CD14-positive monocyte (primary cell): ENCODE data around the gene SLC16A12. TPM values are rescaled to one million over a fixed set of nuclear protein-coding genes. Genes with fewer than 3 reads are reported as not detected.
"Not testable (repeated sequence)": the region's sequence is repeated elsewhere in the genome, so short reads cannot be mapped to it uniquely, and the experiment has no call there.

Source experiments
- DNase-seq, 3 donors: peaks; one replicate each; pipeline ENCODE4 v3.0.0-alpha.2; 2011 to 2022
- H2AFZ ChIP-seq: 2 replicates; pipeline ENCODE4 v1.6.0; 2012; ENCODE audit warnings: mild to moderate bottlenecking, low read depth, low read length, inconsistent platforms; ENCODE audit not compliant: insufficient read depth, poor library complexity, severe bottlenecking
- H3K27ac ChIP-seq, 2 donors: 1 replicate in 1 of 2; 2 replicates in 1 of 2; pipeline ENCODE4 v1.5.1; 2012 to 2013; ENCODE audit warnings: low read length in 2 of 2, control low read depth in 1 of 2, inconsistent platforms in 1 of 2, low read depth in 1 of 2, mild to moderate bottlenecking in 1 of 2
- H3K27me3 ChIP-seq, 2 donors: one replicate each; pipeline versions ENCODE4 v1.6.0 to v1.6.1; 2011 to 2013; ENCODE audit warnings: low read length in 2 of 2; ENCODE audit not compliant: control insufficient read depth in 2 of 2, insufficient read depth in 2 of 2
- H3K36me3 ChIP-seq, 2 donors: replicated peaks in 1 of 2; 1 replicate in 1 of 2; 2 replicates in 1 of 2; pipeline versions ENCODE4 v1.5.1 to v1.6.1; 2012 to 2013; ENCODE audit warnings: low read length in 2 of 2, control low read depth in 1 of 2, inconsistent platforms in 1 of 2, mild to moderate bottlenecking in 1 of 2; ENCODE audit not compliant: insufficient read depth in 2 of 2, control insufficient read depth in 1 of 2
- H3K4me1 ChIP-seq, 2 donors: 1 replicate in 1 of 2; 2 replicates in 1 of 2; pipeline versions ENCODE4 v1.5.1 to v1.6.1; 2012 to 2013; ENCODE audit warnings: low read length in 2 of 2, control low read depth in 1 of 2, inconsistent platforms in 1 of 2, mild to moderate bottlenecking in 1 of 2, moderate library complexity in 1 of 2; ENCODE audit not compliant: insufficient read depth in 2 of 2, control insufficient read depth in 1 of 2
- H3K4me2 ChIP-seq: replicated peaks from 2 replicates; pipeline ENCODE3; 2012; ENCODE audit warnings: low read length, moderate library complexity, mild to moderate bottlenecking; ENCODE audit not compliant: poor library complexity, severe bottlenecking; ENCODE audit errors: extremely low read depth
- H3K4me3 ChIP-seq, 3 experiments: fragments of 200-600 bp in 1 of 3; sonication (generic) in 1 of 3; replicated peaks in 1 of 3; 1 replicate in 2 of 3; 2 replicates in 1 of 3; pipeline ENCODE4 v1.5.1; 2011 to 2013; ENCODE audit warnings: low read length in 3 of 3, mild to moderate bottlenecking in 3 of 3, control low read depth in 2 of 3, low read depth in 2 of 3, inconsistent platforms in 1 of 3, moderate library complexity in 1 of 3
- H3K79me2 ChIP-seq: 2 replicates; pipeline ENCODE4 v1.6.0; 2012; ENCODE audit warnings: mild to moderate bottlenecking, control low read depth, inconsistent platforms, low read length, moderate library complexity; ENCODE audit not compliant: insufficient read depth
- H3K9ac ChIP-seq: 2 replicates; pipeline ENCODE4 v1.6.0; 2017; ENCODE audit warnings: low read length, mild to moderate bottlenecking; ENCODE audit not compliant: insufficient read depth, poor library complexity, severe bottlenecking
- H3K9me3 ChIP-seq, 2 donors: replicated peaks in 1 of 2; 1 replicate in 1 of 2; 2 replicates in 1 of 2; pipeline versions ENCODE4 v1.5.1 to v1.6.1; 2012 to 2013; ENCODE audit warnings: low read length in 2 of 2, control low read depth in 1 of 2; ENCODE audit not compliant: control insufficient read depth in 1 of 2, insufficient read depth in 1 of 2
- H4K20me1 ChIP-seq: 2 replicates; pipeline ENCODE4 v1.6.0; 2012; ENCODE audit warnings: mild to moderate bottlenecking, low read length, control low read depth, moderate library complexity; ENCODE audit not compliant: insufficient read depth
- H3K27ac Mint-ChIP-seq, 7 donors: one replicate each; pipeline ENCODE4 v1.8.0; 2020; ENCODE audit warnings: mild to moderate bottlenecking in 7 of 7, mixed read lengths in 7 of 7, moderate library complexity in 6 of 7, inconsistent platforms in 2 of 7
- H3K27me3 Mint-ChIP-seq, 3 donors: one replicate each; pipeline ENCODE4 v1.8.0; 2021 to 2022; ENCODE audit warnings: low read depth in 3 of 3, mild to moderate bottlenecking in 3 of 3, mixed read lengths in 3 of 3, moderate library complexity in 3 of 3, inconsistent platforms in 1 of 3
- H3K36me3 Mint-ChIP-seq, 2 donors: one replicate each; pipeline ENCODE4 v1.8.0; 2020; ENCODE audit warnings: mixed read lengths in 2 of 2, inconsistent platforms in 1 of 2, mild to moderate bottlenecking in 1 of 2
- H3K4me1 Mint-ChIP-seq: one replicate; pipeline ENCODE4 v1.8.0; 2020; ENCODE audit warnings: mild to moderate bottlenecking, mixed read lengths
- H3K4me3 Mint-ChIP-seq, 2 donors: one replicate each; pipeline ENCODE4 v1.8.0; 2020; ENCODE audit warnings: mild to moderate bottlenecking in 2 of 2, mixed read lengths in 2 of 2, moderate library complexity in 1 of 2
- H3K9me3 Mint-ChIP-seq, 7 donors: one replicate each; pipeline ENCODE4 v1.8.0; 2020 to 2022; ENCODE audit warnings: mixed read lengths in 7 of 7, mild to moderate bottlenecking in 6 of 7, moderate library complexity in 6 of 7, inconsistent platforms in 2 of 7
- CTCF ChIP-seq: fragments of 200-600 bp; IDR thresholded peaks from one replicate; pipeline ENCODE4 v1.8.0; 2022; ENCODE audit warnings: antibody characterized with exemption, mild to moderate bottlenecking
- WGBS: methylation state at CpG from one replicate; pipeline ENCODE4 v1.1.5; 2013; ENCODE audit warnings: missing lambda C conversion rate; ENCODE audit not compliant: insufficient coverage; 5-methylcytosine and 5-hydroxymethylcytosine counted together
- intact Hi-C, 2 donors: fragments of 100-400 bp; cut with micrococcal nuclease; formaldehyde crosslinking; loops; one replicate each; pipeline versions ENCODE4 v1.15.0 to v1.15.1; 2023
- polyA plus RNA-seq, 3 donors: library from polyadenylated mRNA; depleted of rRNA in 1 of 3; unstranded in 2 of 3; stranded (reverse) in 1 of 3; fragments of 300-500 nt in 2 of 3; fragments of >200 nt in 1 of 3; fragmentation: Illumina TruSeq in 2 of 3; gene quantifications; 1 replicate in 2 of 3; 2 replicates in 1 of 3; pipeline ENCODE4 v1.2.3, GENCODE V29; 2012 to 2021

SLC16A12 gene
- polyA plus RNA-seq, 3 donors: 0.04 TPM; not detected in 2

GRCh38 chr10:89406178-89406577 lies 129.2 kb downstream of the SLC16A12 start:
- peaks cover 12 to 14% of the 10 kb centered on the region in 2 donors for H3K36me3 Mint-ChIP-seq
- H3K27ac Mint-ChIP-seq, H4K20me1 ChIP-seq, H3K4me3 Mint-ChIP-seq, H2AFZ ChIP-seq, H3K4me1 Mint-ChIP-seq, H3K9ac ChIP-seq, H3K9me3 ChIP-seq, H3K4me1 ChIP-seq, H3K4me3 ChIP-seq, H3K27me3 ChIP-seq, H3K27me3 Mint-ChIP-seq, H3K9me3 Mint-ChIP-seq, H3K27ac ChIP-seq, intact Hi-C loops, H3K4me2 ChIP-seq, H3K79me2 ChIP-seq, DNase-seq: not testable (repeated sequence)
- WGBS: 100% methylated on average over 5 of the region's 9 CpGs
- H3K36me3 ChIP-seq: peaks cover 8 to 21% of the 10 kb centered on the region in 2 donors

GRCh38 chr10:89404104-89405047 lies 131.0 kb downstream of the SLC16A12 start:
- H3K4me3 Mint-ChIP-seq: no peak overlapping the region
- H3K79me2 ChIP-seq: no peaks in the 10 kb centered on the region
- peaks cover 0 to 7% (median 0%) of the 10 kb centered on the region in 7 donors for H3K9me3 Mint-ChIP-seq
- no peak overlapping the region for H3K9ac ChIP-seq
- peaks cover 4% of the 10 kb centered on the region for H4K20me1 ChIP-seq
- H3K36me3 Mint-ChIP-seq: peaks cover 14% of the 10 kb centered on the region in 2 donors
- no peak overlapping the region for H3K4me2 ChIP-seq
- intact Hi-C loops: no loop called here
- H3K9me3 ChIP-seq: peaks cover 0 to 5% of the 10 kb centered on the region in 2 donors
- peaks cover 8% of the 10 kb centered on the region for H3K4me1 Mint-ChIP-seq
- H3K36me3 ChIP-seq: peaks cover 8 to 21% of the 10 kb centered on the region in 2 donors
- H3K27me3 Mint-ChIP-seq: no peaks in the 10 kb centered on the region
- 94% methylated on average over 8 of the region's 11 CpGs for WGBS
- no peaks in the 10 kb centered on the region for H3K27me3 ChIP-seq
- TF ChIP-seq CTCF: no peak
- peak overlapping the region in 1 of 7 donors; percentile 26 for H3K27ac Mint-ChIP-seq
- H3K4me3 ChIP-seq: no peak overlapping the region
- no peak overlapping the region for H2AFZ ChIP-seq
- H3K4me1 ChIP-seq: peaks cover 0 to 4% of the 10 kb centered on the region in 2 donors
- no peak for DNase-seq
- no peak overlapping the region for H3K27ac ChIP-seq
